ENCODE data around the gene FGF6.

- TF ChIP-seq NRF1 (conservative IDR thresholded peaks at IDR 0.05; ENCODE audit: low read depth, low read length) (no peak), CTCF (IDR thresholded peaks at IDR 0.05 in 2 of 3, conservative IDR thresholded peaks at IDR 0.05 in 1 of 3; ENCODE audit: control insufficient read depth in 2 of 3, extremely low read depth in 1 of 3, insufficient read depth in 1 of 3, low read depth in 3 of 3, low read length in 3 of 3) (no peak), POLR2A (IDR thresholded peaks at IDR 0.05; ENCODE audit: low read depth, low read length) (no peak), CBX5 (IDR thresholded peaks at IDR 0.05; ENCODE audit: low read depth) (no peak), SMC3 (IDR thresholded peaks at IDR 0.05; ENCODE audit: borderline replicate concordance, low read length) (no peak), CEBPB (IDR thresholded peaks at IDR 0.05; ENCODE audit: borderline replicate concordance in 1 of 2, low read depth in 2 of 2, low read length in 2 of 2) (no peak), ATF3 (IDR thresholded peaks at IDR 0.05; ENCODE audit: borderline replicate concordance, extremely low read depth, low read depth, low read length) (no peak), EP300 (IDR thresholded peaks at IDR 0.05; ENCODE audit: borderline replicate concordance in 1 of 2, control insufficient read depth in 1 of 2, low read depth in 2 of 2, low read length in 2 of 2) (no peak), BHLHE40 (IDR thresholded peaks at IDR 0.05; ENCODE audit: borderline replicate concordance in 1 of 2, low read depth in 2 of 2, low read length in 1 of 2) (no peak), JUND (IDR thresholded peaks at IDR 0.05; ENCODE audit: low read depth, low read length) (no peak), POLR2AphosphoS5 (IDR thresholded peaks at IDR 0.05; ENCODE audit: low read length) (no peak)
Measured at GRCh38 chr12:4477129-4477528, 31.5 kb upstream of the FGF6 start.

Measured in GM12878 (cell line).